WTC11 (cell line): ENCODE data around the gene GLCCI1. TPM values are rescaled to one million over a fixed set of nuclear protein-coding genes. Genes with fewer than 3 reads are reported as not detected.

Experiments
- ATAC-seq: fragments of 200-7000 bp; cut with Tn5 transposase; 2 replicates; pipeline ENCODE4 v1.10.0; 2021; ENCODE audit warnings: mild to moderate bottlenecking, moderate library complexity
- CTCF ChIA-PET: fragments of 300-600 bp; sonication (Branson Sonifier 250); formaldehyde crosslinking; loops from one replicate; lab custom pipeline; 2021; ENCODE audit warnings: antibody characterized with exemption; lab: Charles Lee
- POLR2A ChIA-PET: fragments of 350-600 bp; sonication (Branson Sonifier 250); formaldehyde crosslinking; loops from one replicate; lab custom pipeline; 2021; ENCODE audit warnings: antibody characterized with exemption; lab: Charles Lee
- DNase-seq: peaks from one replicate; pipeline ENCODE4 v3.0.0; 2021; ENCODE audit warnings: low spot score
- H3K27ac Mint-ChIP-seq: 2 replicates; pipeline ENCODE4 v1.8.0; 2021; ENCODE audit warnings: mixed read lengths
- H3K27me3 Mint-ChIP-seq: 2 replicates; pipeline ENCODE4 v1.8.0; 2021; ENCODE audit warnings: low read depth, mild to moderate bottlenecking, moderate library complexity, mixed read lengths
- H3K36me3 Mint-ChIP-seq: 2 replicates; pipeline ENCODE4 v1.8.0; 2021; ENCODE audit warnings: mixed read lengths
- H3K4me1 Mint-ChIP-seq: 2 replicates; pipeline ENCODE4 v1.8.0; 2022; ENCODE audit warnings: mixed read lengths
- H3K4me3 Mint-ChIP-seq: 2 replicates; pipeline ENCODE4 v1.8.0; 2021; ENCODE audit warnings: mild to moderate bottlenecking, moderate library complexity, mixed read lengths
- H3K9me3 Mint-ChIP-seq: 2 replicates; pipeline ENCODE4 v1.8.0; 2021; ENCODE audit warnings: mixed read lengths
- CBFB ChIP-seq: sonication (generic); formaldehyde crosslinking; IDR thresholded peaks from 2 replicates; pipeline ENCODE4 v1.8.1; 2022; ENCODE audit warnings: mild to moderate bottlenecking, low read depth, missing genetic modification reagents
- E2F5 ChIP-seq: sonication (generic); formaldehyde crosslinking; IDR thresholded peaks from 2 replicates; pipeline ENCODE4 v1.8.1; 2022; ENCODE audit warnings: mild to moderate bottlenecking, moderate library complexity, missing genetic modification reagents
- EMX1 ChIP-seq: fragments of 250-450 bp; sonication (Bioruptor Pico); IDR thresholded peaks from 2 replicates; pipeline ENCODE4 v1.8.0; 2021; ENCODE audit warnings: mild to moderate bottlenecking
- ERG ChIP-seq: fragments of 250-450 bp; sonication (Bioruptor Pico); IDR thresholded peaks from 2 replicates; pipeline ENCODE4 v1.8.0; 2021; ENCODE audit warnings: mild to moderate bottlenecking
- GRHL2 ChIP-seq: fragments of 250-450 bp; sonication (Bioruptor Pico); IDR thresholded peaks from 2 replicates; pipeline ENCODE4 v1.8.0; 2022; ENCODE audit warnings: mild to moderate bottlenecking, moderate library complexity; ENCODE audit not compliant: insufficient replicate concordance, severe bottlenecking
- HMGXB4 ChIP-seq: sonication (generic); formaldehyde crosslinking; IDR thresholded peaks from 2 replicates; pipeline ENCODE4 v1.8.1; 2023; ENCODE audit warnings: mild to moderate bottlenecking, moderate library complexity, missing genetic modification reagents
- IRF1 ChIP-seq: sonication (generic); formaldehyde crosslinking; IDR thresholded peaks from 2 replicates; pipeline ENCODE4 v1.8.0; 2023; ENCODE audit warnings: missing genetic modification reagents
- KAT7 ChIP-seq: sonication (generic); formaldehyde crosslinking; IDR thresholded peaks from 2 replicates; pipeline ENCODE4 v1.8.1; 2023; ENCODE audit warnings: missing genetic modification reagents, mild to moderate bottlenecking, borderline replicate concordance
- MYBL2 ChIP-seq: sonication (generic); formaldehyde crosslinking; IDR thresholded peaks from 2 replicates; pipeline ENCODE4 v1.8.1; 2023; ENCODE audit warnings: mild to moderate bottlenecking, moderate library complexity, missing genetic modification reagents
- NFYB ChIP-seq: sonication (generic); formaldehyde crosslinking; conservative IDR thresholded peaks from 2 replicates; pipeline ENCODE4 v1.8.0; 2022; ENCODE audit warnings: low read depth, missing genetic modification reagents
- PRDM15 ChIP-seq: sonication (generic); formaldehyde crosslinking; IDR thresholded peaks from 2 replicates; pipeline ENCODE4 v1.8.0; 2022; ENCODE audit warnings: missing genetic modification reagents
- ZNF671 ChIP-seq: fragments of 250-450 bp; sonication (Bioruptor Pico); IDR thresholded peaks from 2 replicates; pipeline ENCODE4 v1.8.0; 2021; ENCODE audit warnings: mild to moderate bottlenecking
- total RNA-seq: library from RNA; stranded (reverse); gene quantifications from 3 replicates; pipeline ENCODE4 v1.2.3, GENCODE V29; 2021
- TF ChIP-seq, protein P1 (sequence below): fragments of 250-450 bp; sonication (Bioruptor Pico); IDR thresholded peaks from 2 replicates; pipeline ENCODE4 v1.9.0; 2021; ENCODE audit warnings: moderate library complexity, mild to moderate bottlenecking, inconsistent platforms, borderline replicate concordance

GLCCI1 gene
- total RNA-seq, 1 experiment from 2014 or later: 23.8 TPM

GRCh38 chr7:7919449-7919945, 49.1 kb upstream of the GLCCI1 start:
- ChIA-PET CTCF (interaction anchor here (1.4 kb wide), 1 partner anchor 116 kb away, joined by 4 read pairs; no protein-coding TSS in a partner anchor), POLR2A (no interaction called here)
- peaks cover 60% of the 10 kb centered on the region for H3K4me1 Mint-ChIP-seq
- ATAC-seq (no peak), DNase-seq (no peak)
- H3K27ac Mint-ChIP-seq: peak overlapping the region; percentile 42; the same call in 1 of the 2 replicates
- H3K9me3 Mint-ChIP-seq: peaks cover 6% of the 10 kb centered on the region; the same call in 1 of the 2 replicates
- no peaks in the 10 kb centered on the region for H3K36me3 Mint-ChIP-seq
- no peaks in the 10 kb centered on the region for H3K27me3 Mint-ChIP-seq
- no peak for TF ChIP-seq EMX1 (CRISPR knock-in tag)
- no peak for TF ChIP-seq IRF1 (CRISPR knock-in tag)
- no peak for TF ChIP-seq KAT7 (CRISPR knock-in tag)
- TF ChIP-seq PRDM15 (CRISPR knock-in tag): no peak
- TF ChIP-seq CBFB (CRISPR knock-in tag): no peak
- no peak overlapping the region for H3K4me3 Mint-ChIP-seq

DNA sequence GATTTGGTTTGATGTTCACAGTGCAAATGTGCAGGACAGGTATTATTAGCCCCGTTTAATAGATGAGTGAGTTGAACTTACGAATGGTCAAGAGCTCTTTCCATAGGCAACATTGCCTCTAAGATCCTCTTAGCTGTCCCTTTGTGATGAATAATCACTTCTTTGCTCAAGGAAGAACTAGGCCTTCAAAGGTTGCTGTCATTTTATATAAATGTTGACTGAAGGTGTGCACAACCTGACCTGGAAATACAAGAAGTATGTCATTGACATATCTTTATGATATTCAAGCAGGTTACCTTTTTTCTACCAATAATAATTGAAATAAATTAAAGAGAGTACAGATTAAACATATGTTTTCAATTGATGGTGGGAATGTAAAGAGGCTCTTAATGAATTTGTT, 48.5 kb upstream of the GLCCI1 start:
- Mint-ChIP-seq H3K4me1 (peaks cover 62% of the 10 kb centered on the region), H3K9me3 (peaks cover 6% of the 10 kb centered on the region; the same call in 1 of the 2 replicates), H3K27me3 (no peaks in the 10 kb centered on the region), H3K27ac (no peak overlapping the region), H3K36me3 (no peaks in the 10 kb centered on the region), H3K4me3 (no peak overlapping the region)
- ChIA-PET CTCF (no interaction called here), POLR2A (no interaction called here)
- DNase-seq: no peak
- no peak for TF ChIP-seq ZNF671 (CRISPR knock-in tag)
- no peak for TF ChIP-seq E2F5 (CRISPR knock-in tag)
- no peak for TF ChIP-seq MYBL2 (CRISPR knock-in tag)
- TF ChIP-seq, protein P1, sequence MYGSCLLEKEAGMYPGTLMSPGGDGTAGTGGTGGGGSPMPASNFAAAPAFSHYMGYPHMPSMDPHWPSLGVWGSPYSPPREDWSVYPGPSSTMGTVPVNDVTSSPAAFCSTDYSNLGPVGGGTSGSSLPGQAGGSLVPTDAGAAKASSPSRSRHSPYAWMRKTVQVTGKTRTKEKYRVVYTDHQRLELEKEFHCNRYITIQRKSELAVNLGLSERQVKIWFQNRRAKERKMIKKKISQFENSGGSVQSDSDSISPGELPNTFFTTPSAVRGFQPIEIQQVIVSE (CRISPR knock-in tag): no peak
- TF ChIP-seq GRHL2 (CRISPR knock-in tag): no peak
- TF ChIP-seq NFYB (CRISPR knock-in tag): no peak
- no peak for ATAC-seq

DNA sequence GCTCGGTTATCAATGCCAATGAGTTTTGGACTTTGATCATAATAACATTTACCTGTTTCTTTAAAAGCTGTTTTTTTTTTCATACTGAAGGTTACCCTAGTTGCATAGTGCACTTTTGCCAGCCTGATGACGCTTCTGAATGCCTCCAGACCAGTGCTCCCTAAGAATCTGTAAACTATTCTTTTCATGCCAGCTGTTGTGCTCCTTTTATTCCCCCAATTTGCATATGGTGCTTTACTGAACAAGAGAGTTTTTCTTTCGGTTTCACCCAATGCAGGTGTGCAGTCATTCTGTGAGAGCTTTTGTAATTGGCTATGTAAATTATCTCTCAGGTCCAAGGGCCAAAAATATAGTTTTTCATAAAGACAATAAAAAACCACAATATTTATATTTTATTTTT, 48.1 kb upstream of the GLCCI1 start:
- no peaks in the 10 kb centered on the region for H3K36me3 Mint-ChIP-seq
- DNase-seq (no peak), ATAC-seq (no peak)
- no peak for TF ChIP-seq KAT7 (CRISPR knock-in tag)
- TF ChIP-seq HMGXB4 (CRISPR knock-in tag): no peak
- TF ChIP-seq ERG: no peak
- H3K4me1 Mint-ChIP-seq: peaks cover 62% of the 10 kb centered on the region
- ChIA-PET POLR2A (no interaction called here), CTCF (no interaction called here)
- no peak overlapping the region for H3K4me3 Mint-ChIP-seq
- H3K9me3 Mint-ChIP-seq: peaks cover 6% of the 10 kb centered on the region; the same call in 1 of the 2 replicates
- no peaks in the 10 kb centered on the region for H3K27me3 Mint-ChIP-seq
- H3K27ac Mint-ChIP-seq: peak overlapping the region; percentile 60; the same call in 1 of the 2 replicates
